GM10248 (cell line): ENCODE results near the gene HIVEP2.
A peak's percentile ranks its signal among the peaks of the same experiment; 100 is the strongest.

Experiments
- CTCF ChIA-PET: fragments of 300-600 bp; sonication (Branson Sonifier 250); formaldehyde crosslinking; extraction: SDS; loops from one replicate; lab custom pipeline; 2021; ENCODE audit warnings: antibody characterized with exemption; lab: Yijun Ruan, JAX
- POLR2A ChIA-PET: fragments of 350-650 bp; sonication (Branson Sonifier 250); formaldehyde crosslinking; extraction: SDS; loops from one replicate; lab custom pipeline; 2020; ENCODE audit warnings: antibody characterized with exemption; lab: Yijun Ruan, JAX
- DNase-seq: peaks from one replicate; pipeline ENCODE4 v3.0.0; 2012; ENCODE audit errors: extremely low spot score
- CTCF ChIP-seq: IDR thresholded peaks from 2 replicates; pipeline ENCODE4 v1.5.1; 2012; ENCODE audit warnings: mild to moderate bottlenecking, low read depth; ENCODE audit errors: extremely low read depth, missing control alignments, control extremely low read depth

The HIVEP2 gene

GRCh38 chr6:142927904-142928303 is 17.1 kb downstream of the HIVEP2 start:
- CTCF ChIA-PET = interaction anchor here (1.3 to 2.9 kb wide), 5 partner anchors 11 to 73 kb away, joined by 3 to 7 read pairs (median 4); no protein-coding TSS in a partner anchor
- POLR2A ChIA-PET = no interaction called here
- DNase-seq = no peak
- no peak for TF ChIP-seq CTCF

DNA sequence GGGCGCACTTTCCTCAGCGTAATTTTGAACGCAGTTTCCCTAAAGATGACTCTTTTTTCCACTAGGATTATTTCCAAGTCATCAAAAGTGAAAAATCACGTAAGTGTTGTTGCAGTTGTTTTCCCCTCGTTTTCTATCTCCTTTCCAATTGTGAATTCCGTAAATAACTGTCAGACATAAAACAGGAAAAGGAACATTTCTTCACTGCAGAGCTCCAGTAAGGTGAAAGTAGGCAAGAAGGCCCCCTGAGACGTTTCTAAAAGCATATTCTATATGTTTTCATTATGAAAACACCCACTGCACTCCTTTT is 17.8 kb downstream of the HIVEP2 start:
- no peak for TF ChIP-seq CTCF
- POLR2A ChIA-PET = no interaction called here
- no peak for DNase-seq
- CTCF ChIA-PET = interaction anchor here (1.3 to 2.9 kb wide), 8 partner anchors 11 to 180 kb away, joined by 3 to 7 read pairs (median 5); no protein-coding TSS in a partner anchor

DNA sequence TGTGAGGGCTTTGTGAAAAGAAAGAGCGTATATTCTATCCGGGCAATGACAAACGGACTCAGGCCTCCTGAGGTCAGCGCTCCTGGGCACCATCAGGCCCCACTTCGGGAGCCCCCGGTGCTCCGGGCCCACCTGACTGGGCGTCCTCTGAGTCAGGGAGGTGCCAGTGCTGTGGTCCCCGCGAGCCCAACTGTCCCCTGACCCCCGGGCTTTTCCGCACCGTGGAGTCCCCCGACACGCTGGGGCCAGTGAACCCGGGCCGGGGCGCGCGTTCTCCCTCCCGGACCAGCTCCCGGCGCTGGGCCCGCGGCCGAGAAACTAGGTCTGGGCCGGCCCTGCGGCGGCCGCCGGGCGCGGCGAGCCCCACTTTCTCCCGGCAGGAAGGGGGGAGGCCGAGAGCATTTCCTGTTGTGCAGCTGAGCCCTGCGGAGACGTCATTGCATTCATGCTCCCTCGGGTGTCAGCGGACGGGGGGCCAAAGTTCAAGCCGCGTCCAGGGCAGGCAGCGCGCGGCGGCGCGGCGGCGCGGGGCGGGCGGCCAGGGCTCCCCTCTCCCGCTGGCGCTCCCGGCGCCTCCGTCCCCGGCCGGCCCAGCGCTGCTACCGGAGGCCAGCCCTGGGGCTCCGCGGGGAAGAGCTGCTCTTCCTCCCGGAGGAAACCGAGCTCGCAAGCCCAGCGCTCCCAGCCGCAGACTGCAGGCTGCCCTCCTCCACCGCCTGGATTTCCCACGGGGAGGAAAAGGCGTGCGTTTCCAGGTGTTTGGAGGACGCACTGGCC is 18.3 kb downstream of the HIVEP2 start:
- TF ChIP-seq CTCF = no peak

GRCh38 chr6:142926177-142926493 is 18.8 kb downstream of the HIVEP2 start:
- ChIA-PET CTCF (interaction anchor here (1.6 to 2.9 kb wide), 6 partner anchors 9 to 179 kb away, joined by 3 to 9 read pairs (median 6); no protein-coding TSS in a partner anchor), POLR2A (interaction anchor here (0.7 kb wide), 1 partner anchor 10 kb away, joined by 3 read pairs; no protein-coding TSS in a partner anchor)
- DNase-seq = no peak
- no peak for TF ChIP-seq CTCF

More for the DNA sequence above, 18.3 kb downstream of the HIVEP2 start:
- CTCF ChIA-PET = interaction anchor here (1.3 to 2.9 kb wide), 9 partner anchors 9 to 180 kb away, joined by 3 to 9 read pairs (median 6); no protein-coding TSS in a partner anchor
- peak; percentile 89 for DNase-seq
- POLR2A ChIA-PET = interaction anchor here (0.7 kb wide), 1 partner anchor 9 kb away, joined by 3 read pairs; no protein-coding TSS in a partner anchor

- ChIA-PET CTCF (interaction anchor here (0.6 to 2.9 kb wide), 6 partner anchors 9 to 179 kb away, joined by 3 to 9 read pairs (median 6); no protein-coding TSS in a partner anchor), POLR2A (no interaction called here)
- DNase-seq = no peak
These were observed 19.3 kb downstream of the HIVEP2 start for GRCh38 chr6:142925575-142926110.

More at GRCh38 chr6:142925575-142926110, 19.3 kb downstream of the HIVEP2 start:
- no peak for TF ChIP-seq CTCF
